Measurements from ENCODE around the gene PTPN23. TPM values are rescaled to one million over a fixed set of nuclear protein-coding genes. Genes with fewer than 3 reads are reported as not detected.

PTPN23 gene
- total and polyA plus RNA-seq, 9 of the 15 experiments (the other 6 are each of a cell fraction or from before 2014, with no cell fraction given), result 0.41 to 58.7 (median 7.2) TPM

DNA sequence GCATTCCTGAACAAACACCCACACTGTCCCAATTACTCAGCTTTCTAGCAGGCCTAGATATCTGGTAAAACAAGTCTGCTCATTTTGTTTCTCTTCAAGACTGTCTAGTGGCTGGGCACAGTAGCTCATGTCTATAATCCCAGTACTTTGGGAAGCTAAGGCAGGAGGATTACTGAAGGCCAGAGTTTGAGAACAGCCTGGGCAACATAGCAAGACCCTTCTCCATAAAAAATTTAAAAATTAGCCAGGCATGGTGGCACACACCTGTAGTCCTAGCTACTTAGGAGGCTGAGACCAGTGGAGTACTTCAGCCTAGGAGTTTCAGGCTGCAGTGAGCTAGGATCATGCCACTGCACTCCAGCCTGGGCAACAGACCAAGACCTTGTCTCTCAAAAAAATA, 6.2 kb upstream of the PTPN23 start:
- Histone ChIP-seq H2AFZ (ENCODE audit: low read depth, low read length) (no peak overlapping the region), H3K9ac (ENCODE audit: insufficient read depth in 1 of 2, low read depth in 2 of 2, low read length in 2 of 2) (no peak overlapping the region), H3K4me1 (replicated peaks in 1 of 2; ENCODE audit: control insufficient read depth in 2 of 2, insufficient read depth in 2 of 2, low read length in 2 of 2) (peaks cover 8 to 20% of the 10 kb centered on the region in 2 experiments), H3K36me3 (ENCODE audit: control insufficient read depth, insufficient read depth, low read length) (no peaks in the 10 kb centered on the region), H3K4me2 (ENCODE audit: insufficient read depth, low read length) (no peak overlapping the region), H3K9me1 (ENCODE audit: control insufficient read depth, insufficient read depth, low read length) (no peaks in the 10 kb centered on the region), H3K4me3 (no peak overlapping the region), H3K27ac (ENCODE audit: extremely low read depth, low read depth, low read length) (no peak overlapping the region), H3K79me2 (ENCODE audit: control insufficient read depth, insufficient read depth, low read length) (peaks cover 10% of the 10 kb centered on the region), H4K20me1 (replicated peaks; ENCODE audit: control insufficient read depth, insufficient read depth, low read length) (no peaks in the 10 kb centered on the region), H3K27me3 (ENCODE audit: control insufficient read depth in 2 of 2, insufficient read depth in 2 of 2, low read length in 2 of 2) (no peaks in the 10 kb centered on the region), H3K9me3 (replicated peaks; ENCODE audit: control insufficient read depth, insufficient read depth, low read depth, low read length) (no peaks in the 10 kb centered on the region)
- FAIRE-seq (no peak), DNase-seq (ENCODE audit: extremely low read depth in 1 of 4, low spot score in 3 of 4) (no peak), ATAC-seq (no peak)
- CTCF ChIA-PET (ENCODE audit: low intra/inter-chr PET ratio), result no interaction called here
- POLR2A ChIA-PET, result interaction anchor here (1.3 kb wide), 1 partner anchor 13 kb away, joined by 3 read pairs; no protein-coding TSS in a partner anchor
- intact Hi-C loops (cut with micrococcal nuclease) (loop anchor here (10.0 kb wide), 3 partner anchors 360 to 670 kb away; partner anchors contain the start of genes MYL3 and TMIE), in situ Hi-C loops (cut with MboI) (no loop called here)
- no TSS peak for BruUV-seq (replicated peaks)
- TF ChIP-seq ZNF3 (CRISPR knock-in tag; IDR thresholded peaks at IDR 0.05), result no peak
- TF ChIP-seq ZNF121 (CRISPR knock-in tag; conservative IDR thresholded peaks at IDR 0.05), result peak; percentile 69

DNA sequence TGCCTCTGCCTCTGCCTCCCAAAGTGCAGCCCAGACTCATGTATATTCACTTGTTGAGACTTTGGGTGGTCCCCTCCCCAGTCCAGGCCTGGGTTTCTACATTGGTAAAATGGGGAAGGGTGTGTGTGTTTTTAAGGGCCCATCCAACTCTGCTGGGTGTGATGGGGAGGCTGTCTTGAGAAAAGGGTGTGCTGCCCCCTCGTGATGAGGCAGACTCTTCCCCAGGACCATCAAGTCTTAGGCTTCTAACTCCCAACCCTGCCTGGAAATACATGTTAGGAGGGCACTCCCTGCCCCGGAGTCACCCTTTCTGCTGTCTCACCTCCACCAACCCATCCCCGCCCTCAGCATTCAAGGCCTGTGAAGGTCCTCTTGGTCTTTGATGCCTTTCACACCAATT, 4.4 kb upstream of the PTPN23 start:
- H3K9me1 ChIP-seq (ENCODE audit: control insufficient read depth, insufficient read depth, low read length), result no peaks in the 10 kb centered on the region
- peaks cover 23 to 25% of the 10 kb centered on the region in 2 experiments for H3K4me1 ChIP-seq (replicated peaks in 1 of 2; ENCODE audit: control insufficient read depth in 2 of 2, insufficient read depth in 2 of 2, low read length in 2 of 2)
- peaks cover 3% of the 10 kb centered on the region for H4K20me1 ChIP-seq (replicated peaks; ENCODE audit: control insufficient read depth, insufficient read depth, low read length)
- in situ Hi-C loops (cut with MboI) (no loop called here), intact Hi-C loops (cut with micrococcal nuclease) (loop anchor here (10.0 kb wide), 3 partner anchors 362 to 672 kb away; partner anchors contain the start of genes MYL3 and TMIE)
- DNase-seq (ENCODE audit: extremely low read depth in 1 of 4, low spot score in 3 of 4) (peak in 2 of 4 experiments; percentile 45 to 46), ATAC-seq (no peak), FAIRE-seq (no peak)
- no peaks in the 10 kb centered on the region for H3K27me3 ChIP-seq (ENCODE audit: control insufficient read depth in 2 of 2, insufficient read depth in 2 of 2, low read length in 2 of 2)
- H2AFZ ChIP-seq (ENCODE audit: low read depth, low read length), result peak overlapping the region; percentile 53; the same call in 1 of the 2 replicates
- POLR2A ChIA-PET, result interaction anchor here (1.0 kb wide), 1 partner anchor 10 kb away, joined by 5 read pairs; no protein-coding TSS in a partner anchor
- no peak overlapping the region for H3K4me2 ChIP-seq (ENCODE audit: insufficient read depth, low read length)
- WGBS (ENCODE audit: insufficient coverage, low coverage, missing lambda C conversion rate), result 49% methylated on average over 3 of the region's 3 CpGs
- H3K79me2 ChIP-seq (ENCODE audit: control insufficient read depth, insufficient read depth, low read length), result peaks cover 25% of the 10 kb centered on the region
- H3K9ac ChIP-seq (ENCODE audit: insufficient read depth in 1 of 2, low read depth in 2 of 2, low read length in 2 of 2), result no peak overlapping the region; a peak in 1 of 4 replicates
- no TSS peak for BruUV-seq (replicated peaks)
- no peaks in the 10 kb centered on the region for H3K36me3 ChIP-seq (ENCODE audit: control insufficient read depth, insufficient read depth, low read length)
- CTCF ChIA-PET (ENCODE audit: low intra/inter-chr PET ratio), result interaction anchor here (0.9 kb wide), 1 partner anchor 453 kb away, joined by 4 read pairs; no protein-coding TSS in a partner anchor
- no peaks in the 10 kb centered on the region for H3K9me3 ChIP-seq (replicated peaks; ENCODE audit: control insufficient read depth, insufficient read depth, low read depth, low read length)
- no peak overlapping the region for H3K27ac ChIP-seq (ENCODE audit: extremely low read depth, low read depth, low read length)
- no peak overlapping the region for H3K4me3 ChIP-seq
- TF ChIP-seq SMC3 (conservative IDR thresholded peaks at IDR 0.05; ENCODE audit: insufficient read depth, low read depth, low read length) (0 out of 2 replicates have a peak, but pooled peaks have one; percentile 29), STAG1 (CRISPR knock-in tag; IDR thresholded peaks at IDR 0.05; ENCODE audit: borderline replicate concordance) (0 out of 2 replicates have a peak, but pooled peaks have one; percentile 28), RAD21 (CRISPR knock-in tag; conservative IDR thresholded peaks at IDR 0.05 in 1 of 2, IDR thresholded peaks at IDR 0.05 in 1 of 2) (peak in 1 of 2 experiments; percentile 53; a peak in 2 of 4 replicates), SRSF1 (IDR thresholded peaks at IDR 0.05; ENCODE audit: low read depth, low read length) (no peak), ZNF384 (IDR thresholded peaks at IDR 0.05; ENCODE audit: low read depth, low read length) (no peak), ZNF778 (CRISPR knock-in tag; IDR thresholded peaks at IDR 0.05) (no peak)
- TF ChIP-seq, protein P1, sequence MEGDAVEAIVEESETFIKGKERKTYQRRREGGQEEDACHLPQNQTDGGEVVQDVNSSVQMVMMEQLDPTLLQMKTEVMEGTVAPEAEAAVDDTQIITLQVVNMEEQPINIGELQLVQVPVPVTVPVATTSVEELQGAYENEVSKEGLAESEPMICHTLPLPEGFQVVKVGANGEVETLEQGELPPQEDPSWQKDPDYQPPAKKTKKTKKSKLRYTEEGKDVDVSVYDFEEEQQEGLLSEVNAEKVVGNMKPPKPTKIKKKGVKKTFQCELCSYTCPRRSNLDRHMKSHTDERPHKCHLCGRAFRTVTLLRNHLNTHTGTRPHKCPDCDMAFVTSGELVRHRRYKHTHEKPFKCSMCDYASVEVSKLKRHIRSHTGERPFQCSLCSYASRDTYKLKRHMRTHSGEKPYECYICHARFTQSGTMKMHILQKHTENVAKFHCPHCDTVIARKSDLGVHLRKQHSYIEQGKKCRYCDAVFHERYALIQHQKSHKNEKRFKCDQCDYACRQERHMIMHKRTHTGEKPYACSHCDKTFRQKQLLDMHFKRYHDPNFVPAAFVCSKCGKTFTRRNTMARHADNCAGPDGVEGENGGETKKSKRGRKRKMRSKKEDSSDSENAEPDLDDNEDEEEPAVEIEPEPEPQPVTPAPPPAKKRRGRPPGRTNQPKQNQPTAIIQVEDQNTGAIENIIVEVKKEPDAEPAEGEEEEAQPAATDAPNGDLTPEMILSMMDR (IDR thresholded peaks at IDR 0.05 in 2 of 3, conservative IDR thresholded peaks at IDR 0.05 in 1 of 3; ENCODE audit: insufficient read depth in 2 of 3, low read depth in 1 of 3, low read length in 3 of 3), result peak; percentile 35 to 52 (median 49); a peak in 5 of 6 replicates
